A204.1 (cell line): ENCODE results near the gene CD2AP.
"Not testable (repeated sequence)": the region's sequence is repeated elsewhere in the genome, so short reads cannot be mapped to it uniquely, and the experiment has no call there.

Experiments
- FAIRE-seq: peaks from 2 replicates; lab custom pipeline; 2012; peaks lifted over from hg19 to GRCh38; lab: Jason Lieb, UNC

CD2AP gene

DNA sequence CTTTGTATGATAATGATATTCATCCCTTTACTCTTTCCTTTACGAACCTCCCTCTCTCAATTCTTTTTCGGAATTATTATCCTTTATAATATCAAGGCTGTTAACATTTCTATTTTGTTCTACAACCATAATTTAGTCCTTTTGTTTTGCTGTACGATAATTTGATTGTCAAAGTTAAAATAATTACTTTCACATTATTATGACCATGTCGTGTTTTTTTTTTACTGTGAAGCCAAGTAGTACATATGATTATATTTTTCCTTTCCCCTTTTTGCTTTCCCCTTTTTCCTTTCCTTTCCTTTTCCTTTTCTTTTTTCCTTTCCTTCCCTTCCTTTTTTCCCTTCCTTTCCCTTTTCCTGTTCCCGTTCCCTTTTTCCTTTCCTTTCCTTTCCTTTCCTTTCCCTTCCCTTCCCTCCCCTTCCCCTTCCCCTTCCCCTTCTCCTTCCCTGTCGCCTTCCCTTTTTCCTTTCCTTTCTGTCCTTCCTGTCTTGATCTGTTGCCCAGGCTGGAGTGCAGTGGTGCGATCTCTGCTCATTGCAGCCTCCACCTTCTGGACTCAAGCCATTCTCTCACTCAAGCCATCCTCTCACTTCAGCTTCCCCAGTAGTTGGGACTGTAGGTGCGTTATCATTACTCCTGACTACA is 19.5 kb downstream of the CD2AP start:
- FAIRE-seq = no peak

- no peak for FAIRE-seq
Measured at GRCh38 chr6:47502920-47503319, 25.3 kb downstream of the CD2AP start.

- FAIRE-seq = no peak
Measured at GRCh38 chr6:47509937-47510336, 32.3 kb downstream of the CD2AP start.

- FAIRE-seq = no peak
Measured at GRCh38 chr6:47512872-47513271, 35.3 kb downstream of the CD2AP start.

DNA sequence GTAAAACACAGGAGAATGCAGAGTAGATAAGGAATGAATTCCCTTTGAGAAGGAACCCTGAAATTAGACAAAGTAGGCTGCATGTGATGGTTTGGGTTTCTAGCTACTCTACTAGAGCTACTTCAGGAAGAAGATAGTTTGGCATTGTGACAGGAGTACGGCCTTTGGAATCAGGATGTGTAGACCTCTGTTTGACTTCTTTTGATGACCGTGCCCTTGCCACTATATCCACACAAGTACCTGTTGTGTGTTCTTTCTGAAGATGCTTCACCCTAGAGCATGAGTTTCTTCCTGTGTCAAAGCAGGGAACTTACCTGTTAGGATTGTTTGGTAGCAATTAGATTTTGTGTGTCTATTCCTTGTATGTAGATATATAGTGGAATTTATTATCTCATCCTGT is 41.7 kb downstream of the CD2AP start:
- no peak for FAIRE-seq

DNA sequence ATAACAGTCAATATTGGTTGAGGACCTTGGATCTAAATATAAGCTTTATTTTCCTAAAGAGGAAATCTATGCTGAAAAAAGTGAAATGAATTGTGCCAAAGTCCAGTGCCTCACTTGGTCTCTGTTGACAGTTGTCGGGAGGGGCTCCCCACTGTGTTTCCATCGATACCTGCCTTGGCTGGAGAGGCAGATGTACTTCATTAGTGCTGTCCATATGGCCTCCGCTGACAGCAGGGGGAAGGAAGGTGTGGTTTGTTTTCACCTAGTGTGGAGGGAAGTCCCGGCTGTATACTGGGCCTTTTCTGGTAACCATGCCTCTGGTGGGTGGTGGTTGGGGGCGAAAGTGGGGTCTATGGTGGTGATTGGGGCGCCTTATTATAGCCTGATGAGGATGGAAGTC is 42.7 kb downstream of the CD2AP start:
- FAIRE-seq = no peak

- no peak for FAIRE-seq
Measured at GRCh38 chr6:47521961-47522360, 44.4 kb downstream of the CD2AP start.

DNA sequence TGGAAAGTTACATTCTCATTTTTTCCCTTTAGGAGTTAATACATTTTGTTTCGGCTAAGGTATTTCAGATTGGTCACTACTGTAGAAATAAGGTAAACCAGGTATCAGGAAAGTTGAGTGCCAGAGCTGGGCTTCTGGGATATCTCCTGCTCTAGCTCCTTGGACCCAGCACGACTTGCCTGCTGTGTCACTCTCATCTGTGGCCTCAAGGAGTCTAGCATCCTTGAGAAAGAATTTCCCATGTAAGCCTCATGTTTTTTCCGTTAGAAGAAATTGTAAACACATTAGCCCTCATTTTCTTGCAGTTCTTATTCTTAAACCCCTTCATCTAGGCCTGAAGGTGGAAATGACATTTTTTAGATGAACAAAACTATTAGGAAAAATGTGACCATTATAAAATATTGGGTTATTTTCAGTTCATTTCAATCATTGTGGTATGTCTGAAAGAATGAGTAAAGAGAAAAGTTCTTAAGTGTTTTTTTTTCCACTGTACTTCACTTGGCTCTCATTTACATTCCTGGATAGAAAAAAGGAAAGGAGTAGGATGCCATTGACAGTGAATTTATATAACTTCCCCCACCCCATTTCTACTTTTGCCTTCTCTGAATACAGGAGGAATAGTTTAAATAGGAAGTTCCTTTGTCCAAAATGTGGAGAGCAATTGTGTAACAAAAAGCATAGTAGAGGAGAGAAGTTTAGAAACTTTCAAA is 46.7 kb downstream of the CD2AP start:
- FAIRE-seq = no peak

DNA sequence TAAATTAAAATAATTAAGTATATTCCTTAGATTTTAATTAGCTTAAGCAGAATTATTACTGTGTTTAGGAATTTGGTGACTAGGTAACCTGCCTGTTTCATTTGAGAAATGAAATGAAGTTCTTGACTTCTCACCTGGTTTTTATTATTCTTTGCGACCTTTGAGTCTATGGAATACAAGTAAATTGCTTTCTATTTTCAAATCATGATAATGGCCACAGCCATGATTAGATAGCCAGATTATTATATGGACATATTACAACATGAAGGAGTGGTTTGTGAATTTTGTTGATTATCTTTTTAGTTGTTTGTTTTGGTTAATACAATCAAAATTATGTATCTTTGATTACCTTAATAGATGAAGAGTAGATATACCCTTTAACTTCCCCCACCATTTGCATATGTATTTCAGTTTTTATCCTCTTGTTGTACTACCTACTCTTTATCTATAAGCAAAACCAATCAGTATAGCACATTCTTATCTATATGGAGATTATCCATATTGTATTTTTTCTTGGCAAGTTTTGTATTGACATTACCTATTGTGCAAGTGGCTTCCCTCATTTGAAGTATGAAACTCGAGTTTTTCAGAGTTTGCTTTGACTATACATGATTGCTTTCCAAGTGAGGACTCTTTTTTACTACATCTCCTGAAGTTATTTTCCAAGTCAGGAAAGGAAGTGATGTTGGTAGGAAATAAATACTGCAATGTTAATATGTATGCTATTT is 47.9 kb downstream of the CD2AP start:
- no peak for FAIRE-seq

DNA sequence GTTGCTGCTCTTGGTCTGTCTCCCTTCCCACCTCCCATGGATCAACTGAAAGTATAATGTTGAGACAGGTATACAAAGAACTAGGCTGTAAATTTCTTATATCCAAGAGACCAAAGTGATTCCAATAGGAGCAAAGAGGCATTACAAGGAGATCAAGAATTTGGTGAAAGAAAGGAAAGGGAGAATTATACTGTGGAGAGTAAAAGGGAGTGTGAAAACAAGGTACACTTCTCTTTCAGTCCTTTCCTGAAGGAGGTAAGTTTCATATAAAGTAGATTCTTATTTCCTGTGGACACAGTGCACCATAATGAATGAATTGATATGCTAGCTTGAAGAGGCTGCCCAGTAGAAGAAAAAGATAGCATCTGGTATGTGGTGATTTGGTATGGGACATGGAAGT is 49.7 kb downstream of the CD2AP start:
- no peak for FAIRE-seq

- no peak for FAIRE-seq
Measured at GRCh38 chr6:47529734-47530133, 52.1 kb downstream of the CD2AP start.

DNA sequence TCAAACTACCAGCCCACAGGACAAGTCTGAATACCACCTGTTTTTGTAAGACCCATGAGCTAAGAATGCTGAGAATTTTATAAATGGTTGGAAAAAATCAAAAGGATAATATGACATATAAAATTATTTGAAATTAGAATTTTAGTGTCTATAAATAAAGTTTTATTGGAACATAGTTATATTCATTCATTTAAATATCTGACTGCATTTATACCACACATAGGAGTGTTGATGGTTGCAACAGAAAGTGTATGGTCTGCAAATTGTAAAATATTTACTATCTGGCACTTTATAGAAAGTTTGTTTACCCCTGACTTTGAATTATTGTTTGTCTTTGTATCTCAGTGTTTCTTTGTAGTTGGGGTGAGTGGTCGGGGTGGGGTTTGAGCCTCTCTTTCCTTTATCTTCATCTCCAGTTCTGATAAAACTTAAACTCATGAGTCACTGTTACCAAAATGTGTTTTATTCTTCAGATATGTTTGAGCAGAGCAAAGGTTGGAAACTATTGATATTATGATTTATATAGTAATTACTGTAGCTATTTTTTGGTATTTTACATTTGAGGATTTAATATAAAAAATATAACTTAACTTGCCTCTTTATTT is 55.5 kb downstream of the CD2AP start:
- no peak for FAIRE-seq

GRCh38 chr6:47534063-47534462 is 56.5 kb downstream of the CD2AP start:
- FAIRE-seq = no peak

- FAIRE-seq = no peak
Measured at GRCh38 chr6:47535316-47536225, 58.0 kb downstream of the CD2AP start.

- FAIRE-seq = no peak
Measured at GRCh38 chr6:47536816-47537401, 59.3 kb downstream of the CD2AP start.

DNA sequence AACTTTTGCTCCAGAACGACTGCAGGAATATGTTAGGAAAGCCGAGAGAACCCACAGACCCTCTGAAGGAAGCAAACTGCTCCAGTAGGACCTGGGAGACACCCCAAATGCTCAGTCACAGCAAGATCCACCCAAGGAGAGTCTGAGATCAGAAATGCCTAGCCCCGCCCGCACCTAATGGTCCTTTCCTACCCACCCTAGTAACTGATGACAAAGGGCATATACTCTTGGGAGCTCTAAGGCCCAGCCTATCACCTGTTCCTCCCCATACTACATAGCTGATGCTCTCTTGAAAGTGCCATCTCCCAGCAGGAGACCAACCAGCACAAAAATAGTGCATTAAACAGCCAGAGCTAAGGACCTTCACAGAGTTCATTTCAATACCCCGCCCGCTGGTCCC is 67.6 kb downstream of the CD2AP start:
- no peak for FAIRE-seq

DNA sequence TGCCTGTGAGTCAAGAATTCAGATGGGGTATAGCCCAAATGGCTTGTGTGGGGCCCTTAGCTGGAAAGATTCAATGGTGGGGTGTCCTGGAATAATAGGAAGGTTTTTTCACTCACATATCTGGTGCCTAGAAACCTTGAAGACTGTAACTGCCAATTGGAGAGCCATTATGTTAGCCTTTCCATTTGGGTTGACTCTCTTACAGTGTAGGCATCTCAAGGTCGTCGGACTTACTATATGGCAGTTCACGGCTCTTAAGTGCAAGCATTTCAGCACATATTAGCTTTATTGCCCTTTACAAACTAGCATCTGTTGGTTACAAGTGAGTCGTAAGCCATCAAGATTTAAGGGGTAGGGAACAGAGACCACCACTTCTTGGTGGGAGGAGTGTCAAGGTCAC is 74.1 kb downstream of the CD2AP start:
- FAIRE-seq = no peak

DNA sequence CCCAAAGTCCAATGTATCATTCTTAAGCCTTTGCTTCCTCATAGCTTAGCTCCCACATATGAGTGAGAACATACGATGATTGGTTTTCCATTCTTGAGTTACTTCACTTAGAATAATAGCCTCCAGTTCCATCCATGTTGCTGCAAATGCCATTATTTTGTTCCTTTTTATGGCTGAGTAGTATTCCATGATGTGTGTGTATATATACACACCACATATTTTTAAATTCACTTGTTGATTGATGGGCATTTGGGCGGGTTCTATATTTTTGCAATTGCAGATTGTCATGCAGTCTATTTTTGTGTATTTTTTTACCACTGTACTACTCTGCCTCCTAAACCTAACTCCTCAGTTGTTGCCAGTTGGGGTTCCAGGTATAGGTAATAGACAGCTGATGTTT is 74.7 kb downstream of the CD2AP start:
- no peak for FAIRE-seq

GRCh38 chr6:47553243-47553642 is 75.7 kb downstream of the CD2AP start:
- FAIRE-seq = not testable (repeated sequence)

GRCh38 chr6:47556459-47556858 is 78.9 kb downstream of the CD2AP start:
- FAIRE-seq = not testable (repeated sequence)

- no peak for FAIRE-seq
Measured at GRCh38 chr6:47563162-47563561, 85.6 kb downstream of the CD2AP start.

DNA sequence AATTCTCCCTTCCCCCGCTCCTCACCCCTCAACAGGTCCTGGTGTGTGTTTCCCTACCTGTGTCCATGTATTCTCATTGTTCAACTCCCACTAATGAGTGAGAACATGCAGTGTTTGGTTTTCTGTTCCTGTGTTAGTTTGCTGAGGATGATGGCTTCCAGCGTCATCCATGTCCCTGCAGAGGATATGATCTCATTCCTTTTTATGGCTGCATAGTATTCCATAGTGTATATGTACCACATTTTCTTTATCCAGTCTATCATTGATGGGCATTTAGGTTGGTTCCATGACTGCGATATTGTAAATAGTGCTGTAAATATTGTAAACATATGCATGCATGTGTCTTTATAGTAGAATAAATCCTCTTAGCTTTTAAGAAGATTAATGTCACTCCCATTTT is 89.0 kb downstream of the CD2AP start:
- FAIRE-seq = not testable (repeated sequence)
